B cell (primary cell): ENCODE measurements around the gene APOL6.

Experiments used
- CTCF ChIP-seq: fragments of 200-600 bp; IDR thresholded peaks from one replicate; pipeline ENCODE4 v1.8.0; 2022; ENCODE audit warnings: antibody characterized with exemption, mild to moderate bottlenecking
- EZH2 ChIP-seq: IDR thresholded peaks from 2 replicates; pipeline ENCODE4 v1.6.1; 2012; ENCODE audit warnings: borderline replicate concordance, low read depth, mild to moderate bottlenecking, moderate library complexity, low read length; ENCODE audit not compliant: insufficient read depth, poor library complexity, severe bottlenecking

- no peak for TF ChIP-seq CTCF
- no peak for TF ChIP-seq EZH2
Measured at GRCh38 chr22:35629406-35630216, 18.6 kb upstream of the APOL6 start.
